Measurements from ENCODE around the gene KMT2A. TPM values are rescaled to one million over a fixed set of nuclear protein-coding genes. Genes with fewer than 3 reads are reported as not detected.
"Not testable (repeated sequence)": the region's sequence is repeated elsewhere in the genome, so short reads cannot be mapped to it uniquely, and the experiment has no call there.

Gene KMT2A
- total and polyA plus RNA-seq, 12 donors, result 4.1 to 44.5 (median 34.6) TPM

- no peak for DNase-seq
- 100% methylated on average over 1 of the region's 1 CpG for WGBS, 2 donors
- Histone ChIP-seq H3K27ac (peak overlapping the region in 2 of 10 donors; percentile 99 to 100), H3K36me3 (peaks cover 0 to 5% (median 0%) of the 10 kb centered on the region in 9 donors), H3K4me1 (peaks cover 7 to 43% (median 31%) of the 10 kb centered on the region in 9 donors), H3K27me3 (no peaks in the 10 kb centered on the region), H3K9me3 (no peaks in the 10 kb centered on the region), H3K4me3 (no peak overlapping the region)
- intact Hi-C loops (cut with DNase I), result loop anchor here in 3 of 10 donors (5.0 to 10.0 kb wide), 2 partner anchors 37 to 214 kb away; partner anchors contain the start of gene PHLDB1 (in 2 of the 3)
- no peak for ATAC-seq
- no peak for TF ChIP-seq CTCF (IDR thresholded peaks at IDR 0.05)
These were observed 134.5 kb downstream of the KMT2A start for GRCh38 chr11:118570787-118571186.

GRCh38 chr11:118571701-118572060 lies 135.4 kb downstream of the KMT2A start:
- Histone ChIP-seq H3K4me1 (peaks cover 7 to 46% (median 37%) of the 10 kb centered on the region in 9 donors), H3K27ac (peak overlapping the region; percentile 90 to 100 (median 98)), H3K4me3 (peak overlapping the region; percentile 88 to 99 (median 97))
- DNase-seq, result peak in 1 of 2 donors; percentile 25
- H3K9me3 ChIP-seq, H3K27me3 ChIP-seq, H3K36me3 ChIP-seq: not testable (repeated sequence)
- intact Hi-C loops (cut with DNase I), result loop anchor here in 3 of 10 donors (5.0 to 10.0 kb wide), 2 partner anchors 36 to 213 kb away; partner anchors contain the start of gene PHLDB1 (in 2 of the 3)
- peak in 1 of 9 donors; percentile 3 for TF ChIP-seq CTCF (IDR thresholded peaks at IDR 0.05)
- WGBS, 2 donors, result 10 to 22% methylated on average over 15 of the region's 15 CpGs
- ATAC-seq, result peak in 1 of 8 donors; percentile 39

- no peak for TF ChIP-seq CTCF (IDR thresholded peaks at IDR 0.05)
- no peaks in the 10 kb centered on the region for H3K9me3 ChIP-seq
- ATAC-seq (peak; percentile 86 to 94 (median 90)), DNase-seq (peak; percentile 80 to 81)
- H3K27ac ChIP-seq, result peak within 1 kb of the TSS; percentile 90 to 100 (median 98)
- H3K36me3 ChIP-seq, result peaks cover 0 to 7% (median 0%) of the 10 kb centered on the region in 9 donors
- H3K27me3 ChIP-seq, result no peaks in the 10 kb centered on the region
- intact Hi-C loops (cut with DNase I), result loop anchor here in 3 of 10 donors (5.0 to 10.0 kb wide), 2 partner anchors 35 to 212 kb away; partner anchors contain the start of gene PHLDB1 (in 2 of the 3)
- H3K4me1 ChIP-seq, result peaks cover 7 to 53% (median 40%) of the 10 kb centered on the region in 9 donors
- H3K4me3 ChIP-seq, result peak within 1 kb of the TSS; percentile 88 to 99 (median 97)
- 0% methylated on average over 54 to 55 of the region's 55 CpGs for WGBS, 2 donors
These were observed 136.0 kb downstream of the KMT2A start, which contains the start of gene ARCN1 for GRCh38 chr11:118572061-118572980. Gene ARCN1 (plus strand): TSS chr11:118572409. CDS start chr11:118572548, 139 bp downstream.

GRCh38 chr11:118572981-118573550 lies 136.8 kb downstream of the KMT2A start:
- 2% methylated on average over 10 of the region's 10 CpGs for WGBS, 2 donors
- H3K36me3 ChIP-seq, result peaks cover 0 to 12% (median 0%) of the 10 kb centered on the region in 9 donors
- DNase-seq (no peak), ATAC-seq (peak; percentile 16 to 49 (median 30))
- peaks cover 7 to 60% (median 46%) of the 10 kb centered on the region in 9 donors for H3K4me1 ChIP-seq
- intact Hi-C loops (cut with DNase I), result loop anchor here in 3 of 10 donors (5.0 to 10.0 kb wide), 2 partner anchors 34 to 212 kb away; partner anchors contain the start of gene PHLDB1 (in 2 of the 3)
- peak overlapping the region; percentile 88 to 99 (median 97) for H3K4me3 ChIP-seq
- peak overlapping the region; percentile 90 to 100 (median 98) for H3K27ac ChIP-seq
- no peak for TF ChIP-seq CTCF (IDR thresholded peaks at IDR 0.05)
- no peaks in the 10 kb centered on the region for H3K27me3 ChIP-seq
- no peaks in the 10 kb centered on the region for H3K9me3 ChIP-seq

Data from heart right ventricle (tissue), 16 donors.